Fibroblast of gingiva (primary cell): ENCODE data around the gene CDK5R1.
"Not testable (repeated sequence)": the region's sequence is repeated elsewhere in the genome, so short reads cannot be mapped to it uniquely, and the experiment has no call there.

ENCODE experiments used
- DNase-seq: peaks from one replicate; pipeline ENCODE4 v3.0.0-alpha.2; 2011; ENCODE audit warnings: low read depth

The CDK5R1 gene

GRCh38 chr17:32486701-32487472 lies at the start of gene CDK5R1:
Gene CDK5R1, plus strand, starts transcription at chr17:32486993. Its CDS starts 628 bp downstream, at chr17:32487621.
- peak; percentile 61 for DNase-seq

DNA sequence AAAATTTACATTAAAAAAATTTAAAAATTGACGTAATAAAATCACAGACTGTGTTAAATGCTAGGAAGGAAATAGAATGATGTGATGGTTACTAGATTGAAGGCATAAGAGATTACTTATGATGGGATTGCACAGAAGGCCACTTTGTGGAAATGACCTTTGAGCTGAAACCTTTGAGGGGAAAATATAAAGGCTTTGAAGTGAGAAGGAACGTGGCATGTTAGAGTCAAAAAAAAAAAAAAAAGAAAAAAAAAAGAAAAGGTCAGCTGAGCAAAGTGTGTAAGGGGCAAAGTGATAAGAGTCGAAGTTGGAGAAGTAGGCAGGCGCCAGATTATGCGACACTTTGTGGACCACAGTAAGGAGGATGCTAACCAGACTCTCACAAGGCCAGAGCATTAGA lies 46.1 kb upstream of the CDK5R1 start:
- no peak for DNase-seq

DNA sequence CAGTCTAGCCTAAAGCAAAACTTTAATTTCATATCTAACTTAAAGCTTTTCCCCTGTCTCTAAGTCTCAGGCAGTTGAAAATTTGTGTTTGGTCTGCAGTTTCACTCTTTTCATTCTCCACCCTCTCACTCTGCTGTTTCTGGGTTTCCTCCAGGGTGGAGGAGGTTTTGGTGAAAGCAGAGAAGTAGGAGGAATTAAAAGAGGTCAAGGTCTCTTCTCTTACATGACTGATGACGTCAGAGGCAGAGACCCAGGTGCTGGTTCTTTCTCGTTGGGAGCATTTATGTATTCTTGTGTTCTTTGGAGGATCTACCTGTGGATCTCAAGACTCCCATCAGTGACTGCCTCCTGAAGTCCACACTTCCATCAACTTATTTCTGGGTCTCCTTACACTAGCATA lies 44.9 kb upstream of the CDK5R1 start:
- DNase-seq, result no peak

DNA sequence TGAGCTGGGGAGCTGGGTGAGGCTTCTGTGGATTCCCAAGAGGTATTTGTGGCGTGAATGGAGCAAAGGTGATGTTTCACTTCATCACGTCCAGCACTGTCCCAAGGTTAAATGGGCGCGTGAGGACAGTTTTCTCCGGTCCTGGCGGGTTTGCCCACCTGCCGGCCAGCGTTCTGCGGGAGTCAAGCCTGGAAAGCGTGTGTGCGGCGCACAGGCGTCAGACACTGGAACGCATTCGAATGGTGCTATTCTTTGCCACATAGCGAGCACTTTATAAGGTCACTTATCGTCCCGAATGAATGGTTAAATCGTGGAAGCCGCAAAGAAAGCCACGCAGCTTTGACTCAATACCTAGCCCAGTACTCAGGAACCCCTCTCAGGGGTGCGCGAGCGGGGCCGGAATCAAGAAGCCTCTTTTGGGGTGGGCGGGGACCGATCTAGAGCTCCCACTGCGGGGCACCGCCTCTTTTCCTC lies 42.9 kb upstream of the CDK5R1 start:
- DNase-seq, result no peak

GRCh38 chr17:32444301-32445073 lies 42.3 kb upstream of the CDK5R1 start, which contains the start of gene PSMD11:
Gene PSMD11, plus strand, starts transcription at chr17:32444510. Its CDS starts 14 bp downstream, at chr17:32444524.
- DNase-seq, result peak; percentile 94

DNA sequence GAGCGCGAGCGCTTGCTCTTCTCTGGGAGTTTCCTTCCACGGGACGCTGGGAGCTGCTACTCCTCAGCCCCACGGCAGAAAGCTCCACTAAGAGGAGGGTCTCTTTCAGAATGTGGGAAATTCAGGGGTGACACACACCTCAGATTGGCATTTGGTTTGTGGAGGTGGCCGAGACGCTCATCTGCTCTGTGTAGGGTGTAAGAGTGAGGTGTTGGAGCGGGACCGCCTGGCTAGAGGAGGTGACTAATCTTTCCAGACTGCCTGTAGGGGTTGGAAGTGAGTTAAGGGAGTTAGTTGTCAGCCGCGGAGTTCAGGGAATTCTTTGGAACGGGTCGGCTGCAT lies 41.7 kb upstream of the CDK5R1 start:
- DNase-seq, result peak; percentile 35

DNA sequence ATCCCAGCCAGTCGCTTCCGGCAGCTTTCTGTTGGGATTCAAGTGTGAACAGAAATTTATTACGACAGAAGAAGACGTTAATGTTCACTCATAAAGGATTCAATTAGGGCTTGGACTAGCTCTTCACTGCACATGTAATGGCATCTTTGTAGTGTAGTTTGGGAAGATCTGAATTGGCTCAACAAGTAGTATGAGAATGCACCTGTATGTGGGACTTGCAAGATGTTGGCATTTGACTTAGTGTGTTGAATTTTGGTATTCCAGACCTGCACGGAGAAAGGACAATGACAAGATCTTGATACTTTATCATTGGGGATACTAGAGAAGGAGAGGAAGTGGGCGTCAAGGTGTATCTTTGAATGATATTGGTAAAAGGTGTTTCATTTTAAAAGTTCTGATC lies 41.3 kb upstream of the CDK5R1 start:
- no peak for DNase-seq

- DNase-seq, result peak; percentile 17
Observed at GRCh38 chr17:32445971-32446370, 40.8 kb upstream of the CDK5R1 start.

DNA sequence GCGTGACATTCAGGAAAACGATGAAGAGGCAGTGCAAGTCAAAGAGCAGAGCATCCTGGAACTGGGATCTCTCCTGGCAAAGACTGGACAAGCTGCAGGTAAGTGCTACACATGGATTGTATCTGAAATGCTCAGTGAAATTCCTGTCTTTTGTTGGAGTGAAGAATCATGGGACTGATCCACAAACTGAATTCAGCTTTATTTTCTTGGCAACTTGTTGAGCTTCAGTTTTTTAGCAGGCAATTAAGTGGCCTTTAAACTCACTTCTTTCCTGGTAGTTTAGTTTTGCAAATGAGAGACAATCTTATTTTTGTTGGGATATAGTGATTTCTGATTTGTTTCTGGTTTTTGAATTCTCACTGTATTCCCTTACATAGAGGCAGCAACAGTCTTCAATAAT lies 39.8 kb upstream of the CDK5R1 start:
- no peak for DNase-seq

DNA sequence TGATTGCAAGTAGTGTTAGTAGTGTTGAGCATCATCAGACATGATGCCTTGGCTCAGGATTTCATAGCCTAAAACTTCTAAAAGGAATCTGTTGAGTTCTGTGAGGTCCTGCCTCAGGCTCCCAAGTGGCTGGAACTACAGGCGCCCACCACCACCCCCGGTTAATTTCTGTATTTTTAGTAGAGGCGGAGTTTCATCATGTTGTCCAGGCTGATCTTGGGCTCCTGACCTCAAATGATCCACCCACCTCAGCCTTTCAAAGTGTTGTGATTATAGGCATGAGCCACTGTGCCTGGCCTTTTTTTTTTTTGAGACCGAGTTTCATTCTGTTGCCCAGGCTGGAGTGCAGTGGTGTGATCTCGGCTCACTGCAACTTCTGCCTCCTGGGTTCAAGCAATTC lies 36.8 kb upstream of the CDK5R1 start:
- no peak for DNase-seq

GRCh38 chr17:32450379-32450778 lies 36.4 kb upstream of the CDK5R1 start:
- not testable (repeated sequence) for DNase-seq

DNA sequence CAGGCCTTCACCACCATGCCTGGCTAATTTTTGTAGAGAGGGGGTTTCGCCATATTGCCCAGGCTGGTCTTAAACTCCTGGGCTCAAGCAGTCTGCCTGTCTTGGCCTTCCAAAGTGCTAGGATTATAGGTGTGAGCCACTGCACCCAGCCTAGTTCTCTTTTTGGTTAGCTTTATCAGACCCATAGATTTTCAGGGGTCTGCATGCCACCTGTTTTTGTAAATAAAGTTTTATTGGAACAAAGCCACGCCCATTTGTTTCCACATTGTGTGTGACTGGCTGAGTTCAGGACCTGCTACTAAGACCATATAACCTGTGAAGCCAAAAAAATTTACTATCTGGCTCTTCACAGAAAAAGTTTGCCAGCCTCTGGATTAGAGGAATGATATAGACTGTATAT lies 34.9 kb upstream of the CDK5R1 start:
- no peak for DNase-seq

DNA sequence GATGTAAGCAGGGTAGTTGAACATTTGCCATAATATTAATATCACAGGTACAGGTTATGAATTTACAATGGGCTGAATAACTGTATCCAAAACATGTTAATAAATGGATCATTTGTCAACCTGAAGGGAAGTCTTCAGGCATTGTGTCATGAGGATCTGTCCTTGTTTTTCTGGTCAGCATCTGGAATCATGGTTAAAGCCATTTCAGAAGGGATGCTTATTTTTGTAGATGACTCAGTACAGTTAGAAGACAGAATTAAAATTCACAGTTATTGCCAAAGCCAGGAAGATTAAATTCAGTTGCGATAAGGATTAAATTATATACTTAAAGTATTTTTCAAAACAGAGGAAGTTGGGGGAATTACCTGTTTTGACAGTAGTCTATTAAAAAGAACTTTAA lies 34.5 kb upstream of the CDK5R1 start:
- peak; percentile 22 for DNase-seq

GRCh38 chr17:32453370-32453769 lies 33.4 kb upstream of the CDK5R1 start:
- DNase-seq, result no peak

DNA sequence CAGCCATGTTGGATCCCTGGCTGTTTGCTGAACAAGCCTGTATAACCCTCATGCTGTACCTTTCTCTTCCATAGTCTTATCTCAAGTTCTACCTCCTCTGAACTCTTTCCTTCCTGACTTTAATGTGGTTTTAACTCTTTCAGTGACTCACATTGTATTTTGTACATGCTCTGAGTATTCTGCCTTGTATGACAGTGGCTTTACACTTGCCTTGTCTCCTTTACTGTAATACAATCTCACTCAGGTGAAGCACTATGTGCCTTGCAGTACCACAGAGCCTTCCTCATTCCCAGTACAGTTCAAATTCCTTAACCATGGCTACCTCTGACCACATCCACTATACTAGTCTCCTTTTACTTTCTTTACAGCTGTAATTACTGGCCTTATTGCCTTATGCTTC lies 28.4 kb upstream of the CDK5R1 start:
- DNase-seq, result no peak

DNA sequence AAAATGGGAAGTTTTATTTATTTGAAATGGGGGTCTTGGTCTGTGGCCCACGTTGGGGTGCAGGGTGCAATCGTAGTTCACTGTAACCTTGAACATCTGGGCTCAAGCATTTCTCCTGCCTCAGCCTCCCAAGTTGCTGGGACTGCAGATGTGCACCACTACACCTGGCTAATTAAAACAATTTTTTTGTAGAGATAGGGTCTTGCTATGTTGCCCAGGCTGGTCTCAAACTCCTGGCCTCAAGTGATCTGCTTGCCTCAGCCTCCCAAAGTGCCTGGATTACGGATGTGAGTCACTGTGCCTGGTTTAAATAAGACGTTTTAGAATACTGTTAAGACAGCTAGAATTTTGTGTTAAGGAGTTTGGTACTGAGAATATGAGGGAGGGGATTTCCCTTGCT lies 26.7 kb upstream of the CDK5R1 start:
- no peak for DNase-seq

GRCh38 chr17:32461498-32461852 lies 25.3 kb upstream of the CDK5R1 start:
- no peak for DNase-seq

- DNase-seq, result peak; percentile 30
Observed at GRCh38 chr17:32461853-32462617, 24.8 kb upstream of the CDK5R1 start.

DNA sequence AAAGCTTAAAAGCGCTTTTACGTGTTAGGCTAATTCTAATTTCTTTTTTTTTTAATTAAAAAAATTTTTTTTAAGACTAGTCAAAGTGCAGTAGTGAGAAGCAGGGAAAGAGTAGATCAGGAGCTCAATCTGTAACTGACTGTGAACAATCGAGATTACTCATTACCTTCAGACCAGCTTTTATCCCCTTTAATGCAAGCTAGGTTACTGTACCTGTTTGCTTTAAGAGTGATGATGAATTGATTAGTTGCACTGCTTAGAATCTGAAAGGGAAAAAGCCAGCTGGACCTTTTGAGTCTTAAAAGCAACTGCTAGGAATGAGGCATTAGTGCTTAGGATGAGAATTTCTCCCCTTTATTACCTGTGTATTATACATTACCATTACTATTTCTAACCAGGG lies 23.5 kb upstream of the CDK5R1 start:
- DNase-seq, result no peak

DNA sequence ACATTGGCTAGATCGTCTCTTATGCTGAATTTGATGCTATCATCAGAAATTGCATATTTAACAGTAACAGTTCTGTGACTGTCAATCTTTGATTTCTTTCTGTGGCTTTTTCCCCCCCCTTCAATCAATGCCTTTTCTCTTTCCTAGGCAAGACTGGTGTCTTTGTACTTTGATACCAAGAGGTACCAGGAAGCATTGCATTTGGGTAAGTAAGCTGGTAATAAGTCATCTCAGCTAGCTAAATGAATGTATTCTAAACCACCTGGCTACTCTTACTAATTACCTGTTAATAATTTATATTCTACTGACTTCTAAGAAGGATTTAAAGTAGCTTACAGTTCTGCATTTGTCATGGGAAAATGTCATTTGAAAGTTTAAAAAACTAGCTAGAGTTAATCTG lies 22.4 kb upstream of the CDK5R1 start:
- DNase-seq, result no peak

DNA sequence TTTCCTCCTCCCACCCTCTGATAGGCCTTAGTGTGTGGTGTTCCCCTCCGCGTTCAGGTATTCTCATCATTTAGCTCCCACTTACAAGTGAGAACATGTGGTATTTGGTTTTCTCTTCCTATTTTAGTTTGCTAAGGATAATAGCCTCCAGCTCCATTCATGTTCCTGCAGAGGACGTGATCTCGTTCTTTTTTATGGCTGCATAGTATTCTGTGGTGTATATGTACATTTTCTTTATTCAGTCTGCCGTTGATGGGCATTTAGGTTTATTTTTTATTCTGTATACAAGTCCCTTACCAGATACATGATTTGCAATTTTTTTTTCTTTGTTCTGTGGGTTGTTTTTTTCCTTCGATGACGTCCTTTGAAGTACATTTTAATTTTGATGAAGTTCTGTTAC lies 18.8 kb upstream of the CDK5R1 start:
- DNase-seq, result no peak

DNA sequence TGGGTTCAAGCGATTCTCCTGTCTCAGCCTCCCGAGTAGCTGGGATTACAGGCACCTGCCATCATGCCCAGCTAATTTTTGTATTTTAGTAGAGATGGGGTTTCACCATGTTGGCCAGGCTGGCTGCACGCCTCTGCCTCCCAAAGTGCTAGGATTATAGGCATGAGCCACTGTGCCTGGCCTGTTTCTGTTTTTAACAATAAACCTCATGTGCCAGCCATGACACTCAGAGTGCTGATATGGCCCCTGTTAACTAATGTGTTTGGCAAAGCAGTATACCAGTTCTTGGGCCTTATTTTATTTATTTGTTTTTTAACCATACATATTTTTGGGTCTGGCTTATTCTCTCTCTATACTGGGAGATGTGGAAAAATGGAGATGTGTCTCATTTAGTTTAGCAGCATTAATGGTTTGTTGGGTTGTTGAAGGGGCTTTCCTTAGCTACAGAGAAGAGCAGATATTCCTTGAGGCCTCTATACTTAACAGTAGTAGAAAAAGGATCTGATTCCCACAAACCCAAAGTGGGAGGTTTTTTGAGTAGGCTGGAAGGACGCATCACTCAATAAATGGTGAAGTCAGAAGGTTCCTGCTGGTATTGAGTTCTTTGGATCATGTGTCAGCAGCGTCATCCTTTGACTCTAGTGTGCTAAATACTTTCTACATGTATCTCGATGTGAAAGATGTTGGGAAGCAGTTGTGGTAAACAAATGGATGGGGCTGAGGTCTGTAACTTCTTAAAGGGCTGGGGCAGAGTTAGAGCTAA lies 16.2 kb upstream of the CDK5R1 start:
- DNase-seq, result no peak
